Thyroid gland (tissue), 4 donors: Measurements from ENCODE around the gene LARGE2.

Source experiments
- CTCF ChIP-seq, 6 experiments: fragments of 200-600 bp in 3 of 6; fragments of 450-650 bp in 3 of 6; sonication (generic) in 3 of 6; IDR thresholded peaks; one replicate each; pipeline ENCODE4 v1.5.1; 2016 to 2019; ENCODE audit warnings: antibody characterized with exemption in 6 of 6, mild to moderate bottlenecking in 2 of 6, inconsistent platforms in 1 of 6, moderate library complexity in 1 of 6
- POLR2A ChIP-seq, 2 donors: fragments of 450-650 bp; IDR thresholded peaks; one replicate each; pipeline ENCODE4 v1.6.1; 2017; ENCODE audit warnings: antibody characterized with exemption in 2 of 2, mild to moderate bottlenecking in 2 of 2, moderate library complexity in 1 of 2

DNA sequence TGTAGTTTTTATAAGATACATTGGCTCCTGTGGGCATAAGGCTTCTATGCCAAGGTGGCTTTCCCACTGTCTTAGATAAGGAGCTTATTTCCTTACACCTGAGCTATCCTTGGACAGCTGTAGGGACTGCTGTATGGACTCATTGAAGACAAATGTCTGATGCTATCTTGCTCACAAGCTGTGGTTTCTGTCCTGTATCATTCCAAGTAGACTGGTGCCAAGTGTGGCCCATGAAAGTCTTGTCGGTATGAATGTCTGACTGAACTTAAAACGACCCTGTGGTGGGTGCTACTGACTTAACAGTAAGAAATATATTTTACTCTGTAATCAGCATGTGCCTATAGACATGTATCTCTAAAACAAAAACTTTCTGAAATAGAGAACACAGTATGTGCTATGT lies 45.0 kb downstream of the LARGE2 start:
- TF ChIP-seq CTCF (IDR thresholded peaks at IDR 0.05) (no peak), POLR2A (IDR thresholded peaks at IDR 0.05) (no peak)
